Sciatic nerve (tissue), 2 donors: Measurements from ENCODE around the gene PKN3. TPM values are rescaled to one million over a fixed set of nuclear protein-coding genes. Genes with fewer than 3 reads are reported as not detected.

Experiments
- ATAC-seq: fragments of 200-7000 bp; cut with Tn5 transposase; one replicate; pipeline ENCODE4 v1.9.1; 2020; ENCODE audit warnings: mild to moderate bottlenecking, moderate library complexity
- DNase-seq: peaks from one replicate; pipeline ENCODE4 v3.0.0-alpha.2; 2020; ENCODE audit warnings: low spot score
- intact Hi-C: fragments of 100-400 bp; cut with DNase I; formaldehyde crosslinking; loops from one replicate; pipeline ENCODE4 v1.14.2; 2022
- total RNA-seq: library from RNA; stranded (reverse); fragmentation: NEBNext Ultra II Directional; extraction: Animal tissue kit (Norgen Biotek cat#: 25700); gene quantifications from one replicate; pipeline ENCODE4 v1.2.1, GENCODE V29; 2021
- donor health status: DM: no; HTN: no; CAD: no.
- donor health status: DM: no; HTN: no; CAD: no.

PKN3 gene
- total RNA-seq, 1 donor from 2014 or later, result 9.9 TPM

- ATAC-seq (no peak), DNase-seq (no peak)
- intact Hi-C loops, result no loop called here
These were observed 27.6 kb downstream of the PKN3 start for GRCh38 chr9:128729766-128730517.

GRCh38 chr9:128731093-128731492 is 28.8 kb downstream of the PKN3 start:
- intact Hi-C loops, result no loop called here
- ATAC-seq, result no peak
- no peak for DNase-seq

DNA sequence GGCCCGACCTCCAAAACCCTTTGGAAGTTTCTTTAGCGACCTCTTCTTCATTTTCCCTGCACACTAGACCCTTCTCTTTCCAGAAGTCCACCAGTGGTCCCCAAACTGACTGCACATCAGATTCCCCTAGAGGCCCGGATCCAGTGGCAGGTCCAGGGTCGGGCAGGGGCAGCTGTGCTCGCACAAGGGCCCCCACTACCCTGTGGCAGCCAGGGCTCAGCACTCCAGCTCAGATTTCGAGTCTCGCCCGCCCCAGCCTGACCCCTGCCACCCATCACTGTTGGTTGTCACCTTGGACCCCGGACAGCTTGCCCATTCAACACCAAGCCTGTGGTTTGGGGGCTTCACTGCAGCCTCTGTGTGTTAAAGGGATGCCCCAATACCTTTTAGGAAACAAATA is 29.4 kb downstream of the PKN3 start:
- intact Hi-C loops, result no loop called here
- DNase-seq, result no peak
- ATAC-seq, result no peak

DNA sequence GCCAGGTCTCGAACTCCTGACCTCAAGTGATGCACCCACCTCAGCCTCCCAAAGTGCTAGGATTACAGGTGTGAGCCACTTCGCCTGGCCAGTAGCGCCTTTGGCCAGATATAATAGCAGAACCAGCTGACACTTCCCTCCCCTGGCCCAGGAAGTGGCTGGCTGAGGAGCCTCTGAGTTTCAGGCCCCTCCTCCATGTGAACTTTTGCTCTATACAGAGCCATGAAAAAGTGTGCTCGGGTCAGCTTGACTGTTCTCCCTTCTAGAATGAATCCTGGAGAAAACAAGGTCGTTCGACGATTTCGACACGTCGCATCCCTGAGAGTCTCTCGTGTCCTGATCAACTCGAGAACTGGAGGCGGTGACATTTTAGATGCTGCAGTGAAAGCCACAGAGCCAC is 30.3 kb downstream of the PKN3 start:
- intact Hi-C loops, result no loop called here
- ATAC-seq (no peak), DNase-seq (no peak)

DNA sequence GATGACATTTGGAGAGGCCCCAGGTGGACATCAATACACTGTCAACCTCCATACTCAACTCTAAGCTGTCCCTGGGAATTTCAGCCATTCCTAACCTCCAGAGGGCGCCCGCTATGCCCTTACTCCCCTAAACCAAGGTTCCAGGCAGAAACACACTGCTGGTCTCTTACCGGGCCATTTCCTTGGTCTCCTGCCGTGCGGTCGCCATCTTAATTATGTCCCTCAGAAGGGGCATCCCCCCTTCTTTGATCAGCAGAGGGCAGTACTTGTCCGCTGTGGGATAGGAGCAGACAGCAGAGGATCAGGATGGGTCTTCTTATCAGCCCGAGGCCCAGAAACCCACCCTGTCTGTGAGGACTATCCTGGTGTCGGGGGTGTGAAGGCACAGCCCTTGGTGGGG is 31.0 kb downstream of the PKN3 start:
- ATAC-seq, result peak; percentile 69
- DNase-seq, result peak; percentile 76
- intact Hi-C loops, result no loop called here

DNA sequence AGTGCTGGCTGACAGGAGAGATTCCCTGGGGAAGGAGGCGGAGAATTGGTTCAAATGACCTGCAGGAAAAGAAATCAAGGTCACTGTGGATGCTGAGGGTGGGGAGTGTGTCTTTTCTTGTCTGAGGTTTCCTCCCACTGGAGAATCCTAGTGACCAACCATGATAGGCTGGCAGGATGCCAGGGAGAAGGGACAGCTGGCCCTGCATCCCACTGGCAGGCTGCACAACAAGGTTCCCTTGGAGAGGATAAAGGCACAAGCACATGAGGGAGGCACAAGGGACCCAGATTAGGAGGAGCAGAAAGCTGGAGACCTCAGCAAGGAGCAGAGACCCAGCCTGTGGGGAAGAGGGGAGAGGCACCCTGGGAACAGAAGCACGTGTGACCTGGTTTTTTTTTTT is 33.1 kb downstream of the PKN3 start:
- ATAC-seq, result no peak
- DNase-seq, result no peak
- intact Hi-C loops, result no loop called here

- DNase-seq, result no peak
- ATAC-seq, result no peak
- intact Hi-C loops, result no loop called here
These were observed 40.1 kb downstream of the PKN3 start for GRCh38 chr9:128742401-128742800.

DNA sequence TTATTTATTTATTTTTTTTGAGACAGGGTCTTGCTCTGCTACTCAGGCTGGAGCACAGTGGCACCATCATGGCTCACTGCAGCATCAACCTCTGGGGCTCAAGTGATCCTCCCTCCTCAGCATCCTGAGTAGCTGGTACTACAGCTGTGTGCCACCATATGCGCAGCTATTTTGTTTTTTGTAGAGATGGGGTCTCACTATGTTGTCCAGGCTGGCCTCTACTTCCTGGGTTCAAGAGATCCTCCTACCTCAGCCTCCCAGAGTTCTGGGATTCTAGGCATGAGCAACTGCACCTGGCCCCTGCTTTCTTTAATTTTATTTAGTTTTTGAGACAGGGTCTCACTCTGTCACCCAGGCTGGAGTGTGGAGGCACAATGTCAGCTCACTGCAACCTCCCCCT is 41.1 kb downstream of the PKN3 start:
- DNase-seq (no peak), ATAC-seq (no peak)
- intact Hi-C loops, result no loop called here

DNA sequence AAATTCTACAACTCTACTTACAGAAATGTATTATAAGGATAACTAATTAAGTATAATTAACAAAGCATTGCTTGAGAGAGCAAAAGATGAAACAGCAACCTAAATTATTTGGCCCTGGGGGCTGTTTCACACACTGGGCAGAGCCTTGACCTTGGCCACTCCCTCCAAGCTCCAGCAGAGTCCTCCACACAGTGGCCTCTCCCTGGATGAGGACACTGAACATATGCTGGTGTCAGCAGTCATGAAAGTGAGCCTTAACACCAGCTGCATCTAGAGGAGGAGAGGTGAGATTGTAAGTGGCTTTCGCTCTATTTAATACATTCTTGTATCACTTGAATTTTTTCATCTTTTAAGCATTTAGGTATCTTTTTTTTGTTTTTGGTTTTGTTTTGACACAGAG is 44.9 kb downstream of the PKN3 start:
- intact Hi-C loops, result no loop called here
- DNase-seq, result no peak
- ATAC-seq, result no peak

DNA sequence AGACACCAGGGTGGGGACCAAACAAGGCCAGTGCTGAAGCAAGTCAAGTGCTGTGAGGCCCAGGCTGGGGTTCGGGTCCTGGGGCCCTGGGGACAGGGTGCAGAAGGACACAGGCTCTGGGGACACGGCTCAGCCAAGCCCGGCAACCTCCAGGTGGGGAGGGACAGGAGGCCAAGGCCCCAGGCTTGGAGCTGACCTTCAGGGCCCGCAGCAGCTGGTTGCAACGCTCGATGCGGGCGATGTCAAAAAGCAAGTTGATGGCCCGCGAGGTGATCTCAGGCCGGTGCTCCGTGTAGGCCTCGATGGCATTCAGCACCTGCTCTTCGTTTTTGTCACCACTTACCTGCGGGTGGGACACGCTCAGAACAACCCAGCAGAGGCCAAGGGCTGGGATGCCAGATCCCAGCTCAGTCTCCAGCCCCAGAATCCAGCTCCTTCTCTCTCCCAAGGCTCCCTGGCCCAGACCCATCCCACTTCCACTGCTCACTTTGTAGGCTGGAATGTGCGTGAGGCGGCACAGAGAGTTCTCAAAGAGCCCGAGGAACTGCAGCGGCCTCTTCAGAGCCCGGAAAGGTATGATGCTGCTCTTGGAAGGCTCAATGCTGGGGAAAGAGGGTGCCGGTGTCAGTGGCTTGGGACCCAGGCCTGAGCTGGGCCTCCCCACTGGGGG is 48.8 kb downstream of the PKN3 start:
- intact Hi-C loops, result loop anchor here (5.0 kb wide), 1 partner anchor 1284 kb away; no protein-coding TSS in a partner anchor
- ATAC-seq (peak; percentile 18), DNase-seq (no peak)

- DNase-seq (no peak), ATAC-seq (no peak)
- intact Hi-C loops, result loop anchor here (5.0 kb wide), 1 partner anchor 1286 kb away; no protein-coding TSS in a partner anchor
These were observed 51.3 kb downstream of the PKN3 start for GRCh38 chr9:128753627-128754026.

DNA sequence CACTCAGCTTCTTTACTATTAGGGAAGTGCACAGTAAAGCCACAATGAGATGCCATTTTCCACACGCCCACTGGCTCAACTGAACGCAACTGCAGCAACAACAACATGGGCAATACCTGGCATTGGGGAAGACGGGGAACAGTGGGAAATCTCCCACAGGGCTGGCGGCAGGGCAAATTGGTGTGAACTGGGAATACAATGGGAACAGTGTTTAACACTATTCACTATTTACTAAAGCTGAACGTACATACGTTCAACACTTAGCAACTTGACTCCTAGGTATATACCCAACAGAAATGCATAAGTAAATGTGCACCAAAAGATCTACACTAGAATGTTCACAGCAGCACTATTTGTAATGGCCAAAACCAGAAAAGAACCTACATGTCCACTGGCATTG is 55.3 kb downstream of the PKN3 start:
- intact Hi-C loops, result no loop called here
- DNase-seq, result no peak
- ATAC-seq, result no peak

- intact Hi-C loops, result no loop called here
- DNase-seq (no peak), ATAC-seq (no peak)
These were observed 60.6 kb downstream of the PKN3 start for GRCh38 chr9:128762671-128763449.

DNA sequence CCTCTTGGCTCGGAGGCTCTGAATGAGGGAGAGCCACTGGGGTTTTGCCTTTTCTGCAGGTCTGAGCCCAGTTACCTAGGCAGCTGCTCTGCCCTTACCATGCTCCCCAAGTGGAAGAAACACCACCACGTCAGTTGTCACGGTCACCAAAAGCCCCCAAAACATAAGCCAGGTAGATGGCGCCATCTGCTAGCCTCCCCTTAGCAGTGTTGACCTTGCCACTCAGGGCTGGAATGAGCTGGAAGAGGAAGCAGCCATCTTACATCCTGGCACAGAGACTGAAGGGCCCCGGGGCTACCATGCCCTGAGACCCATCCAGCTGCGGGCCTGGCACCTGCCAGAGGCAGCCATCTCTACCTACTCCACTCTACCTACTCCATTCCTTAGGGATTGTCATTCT is 62.1 kb downstream of the PKN3 start:
- ATAC-seq (no peak), DNase-seq (no peak)
- intact Hi-C loops, result no loop called here

DNA sequence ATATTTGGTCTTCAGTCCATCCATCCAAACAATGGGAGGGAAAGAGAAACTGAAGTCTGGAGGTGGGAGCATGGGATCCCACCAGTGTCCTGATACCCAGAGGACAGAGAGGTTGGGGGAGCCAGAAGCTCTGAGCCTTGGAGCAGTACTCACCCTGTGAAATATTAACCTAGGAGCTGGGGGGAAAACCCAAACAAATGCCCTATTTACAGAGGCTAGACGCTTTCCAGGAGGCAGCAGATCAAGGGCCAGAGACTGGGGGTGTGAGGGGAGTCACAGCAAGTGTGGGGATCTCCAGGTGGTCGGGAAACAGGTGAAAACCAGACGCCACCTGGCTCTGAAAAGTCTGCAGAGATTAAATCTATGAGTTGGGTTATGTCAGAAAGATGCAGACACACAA is 63.2 kb downstream of the PKN3 start:
- ATAC-seq (no peak), DNase-seq (no peak)
- intact Hi-C loops, result no loop called here

DNA sequence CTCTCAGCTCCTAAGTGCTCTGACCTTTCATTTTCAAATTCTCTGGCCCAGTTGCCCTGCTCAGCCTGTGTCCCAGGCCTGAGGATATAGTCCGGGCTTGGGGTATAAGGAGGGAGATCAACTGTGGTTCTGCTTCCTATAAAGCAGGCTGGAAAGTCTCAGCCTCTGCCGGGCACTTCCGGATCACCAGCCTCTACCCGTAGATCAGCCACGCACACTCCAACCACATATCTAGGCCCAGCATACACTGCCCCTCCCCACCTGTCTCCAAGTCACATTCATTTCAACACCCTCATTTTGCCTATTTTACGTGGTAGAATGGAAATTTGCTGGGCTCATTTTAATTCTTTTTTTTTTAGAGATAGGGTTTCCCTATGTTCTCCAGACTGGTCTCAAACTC is 66.3 kb downstream of the PKN3 start:
- DNase-seq (no peak), ATAC-seq (no peak)
- intact Hi-C loops, result no loop called here
